GM12891 (cell line): Measurements from ENCODE around the gene ZNF474.

Experiments
- PAX5 ChIP-seq: IDR thresholded peaks from 2 replicates; pipeline ENCODE4 v1.6.1; 2011; ENCODE audit warnings: low read length, moderate library complexity, mild to moderate bottlenecking; ENCODE audit not compliant: insufficient read depth, severe bottlenecking
- POLR2A ChIP-seq: IDR thresholded peaks from 2 replicates; pipeline ENCODE4 v1.6.1; 2011; ENCODE audit warnings: low read depth, low read length, control low read depth
- POLR2AphosphoS5 ChIP-seq: IDR thresholded peaks from 2 replicates; pipeline ENCODE4 v1.6.1; 2011; ENCODE audit warnings: low read depth, low read length, control low read depth
- SPI1 ChIP-seq: IDR thresholded peaks from 2 replicates; pipeline ENCODE4 v1.6.1; 2011; ENCODE audit warnings: low read depth, low read length, control low read depth
- TAF1 ChIP-seq: IDR thresholded peaks from 2 replicates; pipeline ENCODE4 v1.6.1; 2011; ENCODE audit warnings: low read depth, low read length, control low read depth

DNA sequence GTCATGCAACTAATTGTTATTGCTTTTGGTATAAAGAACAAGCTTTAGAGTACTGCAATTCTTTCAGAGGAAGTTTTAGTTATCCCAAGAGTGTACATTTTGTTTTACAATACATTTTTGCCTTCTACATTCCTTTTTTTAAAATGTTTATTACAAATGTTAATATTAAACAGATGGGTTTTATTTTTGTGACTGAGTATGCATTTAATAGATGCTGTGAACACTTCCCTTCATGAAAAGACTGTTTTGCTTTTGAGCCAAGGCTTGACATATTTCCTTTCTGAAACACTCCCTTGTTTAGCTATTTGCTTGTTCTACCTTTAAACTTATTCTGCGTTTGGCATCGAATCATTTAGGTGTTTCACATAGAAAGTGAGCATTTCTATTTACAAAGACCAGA is 14.8 kb upstream of the ZNF474 start:
- TF ChIP-seq POLR2A (no peak), POLR2AphosphoS5 (no peak), SPI1 (no peak), TAF1 (no peak), PAX5 (no peak)
